Epithelial cell of proximal tubule (primary cell): ENCODE results near the gene RAB40C. TPM values are rescaled to one million over a fixed set of nuclear protein-coding genes. Genes with fewer than 3 reads are reported as not detected.
A peak's percentile ranks its signal among the peaks of the same experiment; 100 is the strongest.

Experiments
- DNase-seq: peaks from one replicate; pipeline ENCODE4 v3.0.0-alpha.2; 2011; ENCODE audit warnings: low read depth
- H3K4me3 ChIP-seq: 2 replicates; pipeline ENCODE4 v1.5.1; 2011; ENCODE audit warnings: low read depth, mild to moderate bottlenecking, low read length
- CTCF ChIP-seq: conservative IDR thresholded peaks from 2 replicates; pipeline ENCODE4 v1.5.1; 2012; ENCODE audit warnings: low read depth, mild to moderate bottlenecking, low read length
- total RNA-seq: library from RNA; depleted of rRNA; stranded (reverse); fragments of >200 nt; gene quantifications from 2 replicates; pipeline ENCODE4 v1.2.3, GENCODE V29; 2015

Gene RAB40C
- total RNA-seq, 1 donor from 2014 or later, result 9.9 TPM

GRCh38 chr16:565419-566330 lies 24.2 kb upstream of the RAB40C start:
- no peak for TF ChIP-seq CTCF
- no peak overlapping the region for H3K4me3 ChIP-seq
- no peak for DNase-seq

- no peak for TF ChIP-seq CTCF
- no peak within 1 kb of the TSS for H3K4me3 ChIP-seq
- DNase-seq, result no peak
These were observed 23.1 kb upstream of the RAB40C start, which contains the start of gene NHLRC4 for GRCh38 chr16:566475-567372. TSS of gene NHLRC4 (plus strand) at chr16:567005. CDS start at chr16:568048, 1,043 bp downstream.

GRCh38 chr16:567373-568256 lies 22.3 kb upstream of the RAB40C start:
- no peak overlapping the region for H3K4me3 ChIP-seq
- no peak for DNase-seq
- no peak for TF ChIP-seq CTCF

- DNase-seq, result no peak
- TF ChIP-seq CTCF, result no peak
- H3K4me3 ChIP-seq, result peak overlapping the region; percentile 92
These were observed 21.2 kb upstream of the RAB40C start for GRCh38 chr16:568401-569258.

GRCh38 chr16:569445-570254 lies 20.2 kb upstream of the RAB40C start, which contains the start of gene PIGQ:
TSS of gene PIGQ (plus strand) at chr16:569968. CDS start at chr16:574075, 4,107 bp downstream.
- peak within 1 kb of the TSS; percentile 92 for H3K4me3 ChIP-seq
- DNase-seq, result no peak
- TF ChIP-seq CTCF, result no peak
